ENCODE data around the gene ERGIC2.

DNA sequence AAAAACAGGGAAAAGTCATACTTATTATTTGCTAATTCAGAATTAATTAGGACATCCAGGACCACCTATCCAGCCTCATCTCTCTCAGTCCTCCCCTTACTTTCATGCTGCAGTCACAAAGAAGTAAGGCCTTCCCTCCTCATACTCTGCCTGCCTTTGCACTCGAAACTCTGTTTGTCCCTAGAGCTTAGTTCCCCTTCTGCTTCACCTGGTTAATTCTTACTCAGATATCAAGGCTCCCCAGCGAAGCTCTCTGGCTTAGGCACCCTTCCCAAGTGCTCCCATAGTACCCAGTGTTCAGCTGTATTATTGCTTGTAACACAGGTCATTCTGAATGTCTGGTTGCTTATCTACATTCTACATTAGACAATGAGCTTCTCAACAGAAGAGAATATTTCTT lies 81.3 kb downstream of the ERGIC2 start:
- TF ChIP-seq, protein P1, sequence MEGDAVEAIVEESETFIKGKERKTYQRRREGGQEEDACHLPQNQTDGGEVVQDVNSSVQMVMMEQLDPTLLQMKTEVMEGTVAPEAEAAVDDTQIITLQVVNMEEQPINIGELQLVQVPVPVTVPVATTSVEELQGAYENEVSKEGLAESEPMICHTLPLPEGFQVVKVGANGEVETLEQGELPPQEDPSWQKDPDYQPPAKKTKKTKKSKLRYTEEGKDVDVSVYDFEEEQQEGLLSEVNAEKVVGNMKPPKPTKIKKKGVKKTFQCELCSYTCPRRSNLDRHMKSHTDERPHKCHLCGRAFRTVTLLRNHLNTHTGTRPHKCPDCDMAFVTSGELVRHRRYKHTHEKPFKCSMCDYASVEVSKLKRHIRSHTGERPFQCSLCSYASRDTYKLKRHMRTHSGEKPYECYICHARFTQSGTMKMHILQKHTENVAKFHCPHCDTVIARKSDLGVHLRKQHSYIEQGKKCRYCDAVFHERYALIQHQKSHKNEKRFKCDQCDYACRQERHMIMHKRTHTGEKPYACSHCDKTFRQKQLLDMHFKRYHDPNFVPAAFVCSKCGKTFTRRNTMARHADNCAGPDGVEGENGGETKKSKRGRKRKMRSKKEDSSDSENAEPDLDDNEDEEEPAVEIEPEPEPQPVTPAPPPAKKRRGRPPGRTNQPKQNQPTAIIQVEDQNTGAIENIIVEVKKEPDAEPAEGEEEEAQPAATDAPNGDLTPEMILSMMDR (IDR thresholded peaks at IDR 0.05), result no peak
- TF ChIP-seq POLR2AphosphoS5 (IDR thresholded peaks at IDR 0.05; ENCODE audit: insufficient read depth in 1 of 2, low read depth in 1 of 2), result no peak
- no peak for TF ChIP-seq POLR2A (IDR thresholded peaks at IDR 0.05)
